ENCODE results near the gene UFSP1.

UFSP1 gene

GRCh38 chr7:100895956-100896731 is 6.6 kb upstream of the UFSP1 start:
- no peak for DNase-seq (ENCODE audit: low read depth)

GRCh38 chr7:100895701-100895955 is 6.1 kb upstream of the UFSP1 start, which contains the start of gene ACHE:
Gene ACHE (minus strand): TSS chr7:100895888. CDS start chr7:100894232, 1,656 bp downstream.
- DNase-seq (ENCODE audit: low read depth) = no peak

DNA sequence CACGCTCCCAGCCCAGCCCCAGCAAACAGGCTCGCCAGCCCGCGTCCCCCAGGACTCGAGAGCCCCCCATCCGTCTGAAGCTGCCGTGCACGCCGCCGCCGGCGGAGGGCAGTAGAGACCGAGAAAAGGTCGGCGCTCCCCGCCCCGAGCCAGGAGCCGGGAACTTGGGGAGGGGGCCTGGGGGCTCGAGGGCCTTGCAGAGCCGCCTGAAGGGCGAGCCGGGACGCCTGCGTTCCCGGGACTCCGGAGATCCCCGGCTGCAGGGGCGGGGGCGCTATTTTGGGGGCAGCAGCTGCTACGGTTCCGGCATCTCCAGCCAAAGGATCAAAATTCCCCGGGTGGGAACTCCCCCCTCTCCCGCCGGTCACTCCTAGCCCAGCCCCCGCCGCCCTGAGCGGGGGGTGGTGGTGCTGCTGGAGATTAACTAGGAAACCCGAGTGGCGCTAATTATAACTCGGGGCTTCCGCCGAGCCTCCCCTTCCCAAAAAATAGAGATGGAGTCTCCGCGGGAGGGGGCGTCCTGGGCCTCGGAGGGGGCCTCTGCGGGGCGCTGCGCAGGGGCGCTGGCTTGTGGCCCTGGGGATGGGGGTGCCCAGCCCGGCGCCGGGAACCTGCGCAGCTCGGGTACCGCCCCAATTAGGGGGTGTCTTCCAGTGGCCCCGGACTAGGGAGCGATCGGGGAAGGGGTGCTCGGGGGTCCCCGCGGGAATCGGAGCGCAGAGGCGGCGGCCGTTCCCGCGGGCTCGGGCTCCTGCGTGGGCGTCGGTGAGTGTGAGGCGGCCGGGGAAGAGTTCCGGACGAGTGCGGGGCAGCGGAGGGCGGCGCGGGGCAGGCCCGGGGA is 5.6 kb upstream of the UFSP1 start:
- no peak for DNase-seq (ENCODE audit: low read depth)

- no peak for DNase-seq (ENCODE audit: low read depth)
Measured at GRCh38 chr7:100893910-100894721, 4.6 kb upstream of the UFSP1 start.

- no peak for DNase-seq (ENCODE audit: low read depth)
Measured at GRCh38 chr7:100893318-100893895, 3.9 kb upstream of the UFSP1 start.

DNA sequence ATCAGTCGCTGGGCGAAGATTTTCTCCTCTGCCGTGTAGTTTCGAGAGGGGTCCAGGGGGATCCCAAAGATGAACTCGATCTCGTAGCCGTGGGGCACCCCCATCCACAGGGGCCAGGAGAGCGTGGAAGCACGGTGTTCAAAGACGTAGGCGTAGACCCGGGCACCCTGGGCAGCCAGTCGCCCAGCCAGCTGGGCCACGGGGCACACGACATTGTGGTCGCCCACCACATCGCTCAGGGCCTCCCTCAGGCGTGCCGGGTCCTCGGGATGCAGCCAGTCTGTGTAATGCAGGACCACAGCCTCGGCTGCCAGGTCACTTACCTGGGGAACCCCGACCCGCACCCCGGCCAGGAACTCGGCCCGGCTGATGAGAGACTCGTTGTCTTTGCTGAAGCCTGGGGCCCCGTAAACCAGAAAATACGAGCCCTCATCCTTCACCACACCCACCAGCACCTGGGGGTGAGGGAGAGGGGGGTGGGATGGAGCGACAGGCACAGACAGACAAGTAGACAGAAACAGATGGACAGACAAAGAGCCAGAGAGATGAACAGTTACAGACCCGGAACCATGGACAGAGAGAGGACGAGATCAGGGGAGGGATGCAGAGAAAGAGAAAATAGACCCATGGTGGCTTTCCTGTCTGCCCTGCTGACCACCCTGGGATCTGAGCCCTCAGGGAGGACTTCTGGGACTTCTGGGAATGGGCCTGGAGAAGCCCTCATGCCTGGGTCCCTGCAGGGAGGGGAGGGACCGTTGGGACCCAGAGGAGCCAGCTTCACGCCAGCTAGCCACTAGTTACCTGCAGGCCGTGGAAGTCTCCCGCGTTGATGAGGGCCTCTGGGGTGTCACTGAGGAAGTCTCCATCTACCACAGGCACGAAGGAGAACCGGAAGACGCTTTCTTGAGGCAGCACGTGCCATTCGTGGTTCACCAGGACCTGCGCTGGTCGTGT is 3.1 kb upstream of the UFSP1 start:
- DNase-seq (ENCODE audit: low read depth) = no peak

DNA sequence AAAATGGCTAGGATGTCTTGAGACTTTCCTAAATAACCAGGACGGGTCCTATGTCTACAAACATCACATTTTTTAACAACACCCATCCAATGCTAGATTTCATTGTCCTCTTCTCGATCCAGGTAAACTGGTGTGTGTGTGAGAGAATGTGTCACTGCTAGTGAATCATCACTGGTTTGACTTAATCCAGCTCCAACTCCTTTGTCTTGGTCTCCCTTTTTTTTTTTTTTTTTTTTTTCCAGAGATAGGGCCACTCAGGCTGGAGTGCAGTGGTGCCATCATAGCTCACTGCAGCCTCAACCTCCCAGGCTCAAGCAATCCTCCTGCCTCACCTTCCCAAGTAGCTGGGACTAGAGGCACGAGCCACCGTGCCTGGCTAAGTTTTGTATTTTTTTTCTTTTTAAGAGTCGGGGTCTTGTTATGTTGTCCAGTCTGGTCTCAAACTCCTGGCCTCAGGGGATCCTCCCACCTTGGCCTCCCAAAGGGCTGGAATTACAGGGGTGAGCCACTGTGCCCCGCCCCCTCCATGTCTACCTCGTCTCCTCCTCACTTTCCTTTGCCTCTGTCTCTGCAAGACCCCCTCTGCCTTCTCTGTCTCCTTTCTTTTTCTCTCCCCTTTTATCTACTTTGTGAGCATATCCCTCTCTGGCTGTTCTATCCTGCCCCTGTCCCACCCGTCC is 2.2 kb upstream of the UFSP1 start:
- DNase-seq (ENCODE audit: low read depth) = no peak

DNA sequence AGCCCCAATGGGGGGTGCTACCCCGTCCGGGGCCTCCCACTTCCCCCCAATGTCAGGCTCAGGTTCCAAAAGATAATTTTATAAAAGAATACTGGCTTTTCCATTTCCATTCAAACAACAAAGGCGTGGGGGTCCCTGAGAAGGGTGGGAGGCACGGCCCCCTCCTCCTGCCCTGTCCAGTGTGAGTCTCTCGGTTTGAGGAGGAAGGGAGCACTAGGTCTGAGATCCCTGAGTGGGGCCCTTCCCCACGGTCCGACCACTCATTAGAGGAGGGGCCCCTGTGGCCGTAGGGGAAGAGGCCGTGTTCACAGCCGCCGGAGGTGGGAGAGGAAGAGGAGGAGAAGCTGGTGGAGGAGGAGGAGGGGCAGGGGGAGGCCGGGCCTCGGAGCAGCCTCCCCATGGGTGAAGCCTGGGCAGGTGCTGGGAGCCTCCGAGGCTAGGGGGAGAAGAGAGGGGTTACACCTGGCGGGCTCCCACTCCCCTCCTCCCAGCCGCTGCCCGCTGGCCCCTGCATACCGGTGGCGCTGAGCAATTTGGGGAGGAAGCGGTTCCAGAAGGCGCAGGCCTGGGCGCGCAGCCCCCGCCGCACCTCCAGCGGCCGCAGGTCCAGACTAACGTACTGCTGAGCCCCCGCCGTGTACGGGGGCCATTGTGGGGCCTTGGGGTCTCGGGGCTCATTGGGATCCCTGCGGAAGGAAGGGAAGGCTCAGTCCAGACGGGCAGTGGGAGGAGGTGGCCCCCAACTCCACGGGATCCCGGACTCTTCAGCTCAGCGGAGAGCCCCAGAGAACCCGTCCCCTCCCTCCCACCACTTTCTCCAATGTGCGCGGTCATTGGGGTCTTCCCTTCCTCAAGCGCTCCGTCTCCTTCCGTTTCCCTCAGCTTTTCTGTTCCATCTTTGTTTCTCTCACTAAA is 1.4 kb upstream of the UFSP1 start:
- no peak for DNase-seq (ENCODE audit: low read depth)

DNA sequence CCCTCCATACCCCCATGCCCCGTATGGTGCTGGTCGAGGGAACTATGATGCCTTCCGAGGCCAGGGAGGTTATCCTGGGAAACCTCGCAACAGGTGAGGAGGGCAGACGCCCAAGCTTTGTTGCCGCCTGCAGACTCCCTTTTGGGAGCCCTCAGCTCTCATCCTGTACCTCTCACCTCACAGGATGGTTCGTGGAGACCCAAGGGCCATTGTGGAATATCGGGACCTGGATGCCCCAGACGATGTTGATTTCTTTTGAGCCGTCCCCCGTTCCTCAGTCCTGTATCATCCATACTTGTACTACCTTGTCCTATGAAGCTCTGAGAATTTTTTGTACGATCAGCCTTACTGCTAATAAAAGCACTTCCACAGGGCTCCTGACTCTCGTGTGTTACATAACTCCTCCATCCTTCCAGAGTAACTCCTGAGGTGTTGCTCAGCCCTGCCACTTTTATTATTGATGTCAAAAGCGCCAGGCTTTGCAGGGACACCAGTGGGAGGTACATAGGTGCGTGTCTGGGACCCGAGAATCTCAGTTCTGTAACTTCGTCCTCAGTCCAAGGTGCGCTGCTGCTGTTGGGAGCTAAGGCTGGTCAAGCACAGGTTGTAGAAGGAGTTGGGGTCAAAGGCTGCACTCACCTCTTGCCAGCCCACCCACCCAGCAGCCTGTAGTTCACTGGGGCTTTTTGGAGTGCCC is 1.1 kb downstream of the UFSP1 start:
- no peak for DNase-seq (ENCODE audit: low read depth)

- no peak for DNase-seq (ENCODE audit: low read depth)
Measured at GRCh38 chr7:100887516-100888290, 1.8 kb downstream of the UFSP1 start.

GRCh38 chr7:100886936-100887515 is 2.5 kb downstream of the UFSP1 start:
- DNase-seq (ENCODE audit: low read depth) = no peak

GRCh38 chr7:100886142-100886935 is 3.2 kb downstream of the UFSP1 start:
- DNase-seq (ENCODE audit: low read depth) = no peak

DNA sequence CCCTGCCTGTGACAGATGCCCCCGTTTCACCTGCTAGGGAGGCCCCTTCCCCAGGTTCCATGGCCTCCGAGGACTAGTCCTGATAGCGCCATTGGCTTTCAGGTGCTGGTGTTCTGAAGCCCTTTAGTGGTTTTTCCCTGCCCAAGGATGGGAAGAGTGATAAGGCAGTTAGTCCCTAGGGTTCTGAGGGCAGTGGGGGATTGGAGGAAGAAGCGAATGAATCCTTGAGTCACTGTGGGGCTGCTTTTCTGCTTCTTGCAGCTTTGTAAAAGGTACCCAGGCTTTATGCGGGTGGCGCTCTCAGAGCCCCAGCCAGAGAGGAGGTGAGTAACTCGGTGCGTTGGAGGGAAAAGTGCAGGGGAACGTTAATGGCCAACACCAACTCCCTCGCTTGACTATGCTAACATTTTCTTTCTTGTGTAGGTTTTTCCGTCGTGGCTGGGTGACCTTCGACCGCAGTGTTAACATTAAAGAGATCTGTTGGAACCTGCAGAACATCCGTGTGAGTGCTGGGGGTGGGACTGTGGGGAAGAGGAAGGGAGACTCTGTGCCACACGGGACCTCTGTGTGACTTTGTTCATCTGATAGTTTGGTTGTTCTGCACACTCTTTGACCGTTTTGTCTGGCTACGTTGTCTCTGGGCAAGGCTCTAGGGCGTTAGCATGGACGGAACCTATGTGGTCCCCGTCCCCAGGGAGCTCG is 3.9 kb downstream of the UFSP1 start:
- DNase-seq (ENCODE audit: low read depth) = no peak

GRCh38 chr7:100884736-100885439 is 4.6 kb downstream of the UFSP1 start:
- no peak for DNase-seq (ENCODE audit: low read depth)

- no peak for DNase-seq (ENCODE audit: low read depth)
Measured at GRCh38 chr7:100882785-100883526, 6.6 kb downstream of the UFSP1 start.
